ENCODE data around the gene SPATA13. TPM values are rescaled to one million over a fixed set of nuclear protein-coding genes. Genes with fewer than 3 reads are reported as not detected.

The SPATA13 gene
- total and polyA plus RNA-seq, 2 donors (not counting 3 experiments of a cell fraction or from before 2014, with no cell fraction given): 6.6 to 12.9 TPM

DNA sequence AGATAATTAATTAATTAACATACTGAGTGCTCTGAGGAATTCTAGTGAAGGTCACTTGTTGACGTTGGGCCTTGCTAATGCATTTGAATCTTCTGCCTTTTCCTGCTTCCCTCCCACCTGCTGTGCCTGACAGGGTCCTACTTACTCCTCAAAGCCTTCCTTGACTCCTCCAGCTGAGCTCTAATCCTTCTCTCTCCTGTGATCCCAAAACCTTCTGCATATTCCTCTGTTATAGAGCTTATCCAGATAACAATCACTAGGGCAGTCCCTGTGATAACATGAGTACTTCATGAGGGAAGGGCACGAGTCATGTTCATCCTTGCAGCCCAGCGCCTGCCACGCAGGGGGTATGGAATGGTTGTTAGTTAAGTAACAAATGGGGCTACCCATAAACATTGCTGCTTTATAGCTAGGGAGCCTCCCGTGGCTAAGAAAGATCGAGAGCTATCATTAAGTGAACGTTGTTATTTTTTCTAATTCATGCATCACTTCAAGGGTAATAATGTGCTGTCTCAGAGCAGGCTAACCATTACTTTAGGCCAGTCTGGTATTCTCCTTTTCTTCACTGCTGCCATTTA is 19.1 kb upstream of the SPATA13 start:
- BruUV-seq (replicated peaks): no TSS peak
- H3K4me3 ChIP-seq (replicated peaks in 1 of 3; ENCODE audit: insufficient read depth in 1 of 3, low read depth in 1 of 3, low read length in 3 of 3): no peak overlapping the region
- H3K36me3 ChIP-seq (ENCODE audit: control insufficient read depth in 2 of 2, extremely low read depth in 1 of 2, insufficient read depth in 2 of 2, low read length in 2 of 2): no peaks in the 10 kb centered on the region
- no peaks in the 10 kb centered on the region for H4K20me1 ChIP-seq (replicated peaks; ENCODE audit: control insufficient read depth, extremely low read depth, insufficient read depth, low read length)
- FAIRE-seq (no peak), DNase-seq (ENCODE audit: low read depth, low spot score) (no peak)
- H3K9me1 ChIP-seq (replicated peaks; ENCODE audit: control insufficient read depth, extremely low read depth, insufficient read depth, low read length): no peaks in the 10 kb centered on the region
- dilution Hi-C loops (cut with MboI; ENCODE audit: extremely low pct_ligation_motif_present, low sequenced_read_pairs) (no loop called here), intact Hi-C loops (cut with micrococcal nuclease) (loop anchor here (5.0 kb wide), 1 partner anchor 219 kb away; no protein-coding TSS in a partner anchor)
- no peaks in the 10 kb centered on the region for H3K9me3 ChIP-seq (replicated peaks; ENCODE audit: control insufficient read depth, insufficient read depth, low read length)
- TF ChIP-seq, protein P1, sequence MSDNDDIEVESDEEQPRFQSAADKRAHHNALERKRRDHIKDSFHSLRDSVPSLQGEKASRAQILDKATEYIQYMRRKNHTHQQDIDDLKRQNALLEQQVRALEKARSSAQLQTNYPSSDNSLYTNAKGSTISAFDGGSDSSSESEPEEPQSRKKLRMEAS (IDR thresholded peaks at IDR 0.05; ENCODE audit: insufficient read depth, insufficient read length): no peak
- peak; percentile 40 for TF ChIP-seq GATA2 (IDR thresholded peaks at IDR 0.05; ENCODE audit: insufficient read depth, insufficient read length, low read depth, low read length)
- no peak overlapping the region for H3K4me2 ChIP-seq (ENCODE audit: insufficient read depth, low read length)
- H3K9ac ChIP-seq (replicated peaks; ENCODE audit: extremely low read depth, insufficient read depth, low read length): no peak overlapping the region
- no peak overlapping the region for H2AFZ ChIP-seq (ENCODE audit: low read depth, low read length)
- H3K27ac ChIP-seq (ENCODE audit: insufficient read depth, low read depth, low read length): no peak overlapping the region
- POLR2A ChIA-PET: no interaction called here
- CTCF ChIA-PET: interaction anchor here (0.8 to 1.4 kb wide), 3 partner anchors 14 to 88 kb away, joined by 4 to 5 read pairs (median 4); no protein-coding TSS in a partner anchor
- no peaks in the 10 kb centered on the region for H3K79me2 ChIP-seq (ENCODE audit: control insufficient read depth, insufficient read depth, low read length)
- no peaks in the 10 kb centered on the region for H3K27me3 ChIP-seq (ENCODE audit: control insufficient read depth in 2 of 2, insufficient read depth in 2 of 2, low read length in 2 of 2)
- peaks cover 20% of the 10 kb centered on the region for H3K4me1 ChIP-seq (ENCODE audit: control insufficient read depth, extremely low read depth, insufficient read depth, low read length)

DNA sequence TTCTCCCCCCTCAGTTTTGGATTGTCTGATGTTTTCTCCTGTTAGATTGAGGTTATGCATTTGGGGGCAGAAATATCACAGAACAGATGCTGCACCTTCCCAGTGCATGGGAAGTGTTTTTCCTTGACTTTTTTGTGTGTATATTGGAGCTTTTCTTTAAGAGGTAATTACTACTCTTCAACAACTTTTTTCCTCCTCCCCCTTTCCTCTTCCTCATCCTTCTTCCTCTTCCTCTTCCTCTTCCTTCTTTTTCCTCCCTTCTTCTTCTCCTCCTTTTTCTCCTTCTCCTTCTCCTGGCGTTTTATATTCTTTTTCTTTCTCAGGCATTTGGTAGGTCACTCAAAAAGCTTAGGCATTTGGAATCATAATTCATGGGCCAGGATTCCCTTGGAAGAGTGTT is 18.1 kb upstream of the SPATA13 start:
- Histone ChIP-seq H3K9me3 (replicated peaks; ENCODE audit: control insufficient read depth, insufficient read depth, low read length) (no peaks in the 10 kb centered on the region), H3K9me1 (replicated peaks; ENCODE audit: control insufficient read depth, extremely low read depth, insufficient read depth, low read length) (no peaks in the 10 kb centered on the region), H3K27ac (ENCODE audit: insufficient read depth, low read depth, low read length) (peak overlapping the region; percentile 60), H3K4me2 (ENCODE audit: insufficient read depth, low read length) (no peak overlapping the region), H2AFZ (ENCODE audit: low read depth, low read length) (peak overlapping the region; percentile 82), H3K36me3 (ENCODE audit: control insufficient read depth in 2 of 2, extremely low read depth in 1 of 2, insufficient read depth in 2 of 2, low read length in 2 of 2) (no peaks in the 10 kb centered on the region), H3K79me2 (ENCODE audit: control insufficient read depth, insufficient read depth, low read length) (no peaks in the 10 kb centered on the region), H4K20me1 (replicated peaks; ENCODE audit: control insufficient read depth, extremely low read depth, insufficient read depth, low read length) (no peaks in the 10 kb centered on the region), H3K9ac (replicated peaks; ENCODE audit: extremely low read depth, insufficient read depth, low read length) (peak overlapping the region; percentile 15), H3K4me1 (ENCODE audit: control insufficient read depth, extremely low read depth, insufficient read depth, low read length) (peaks cover 20% of the 10 kb centered on the region), H3K27me3 (ENCODE audit: control insufficient read depth in 2 of 2, insufficient read depth in 2 of 2, low read length in 2 of 2) (no peaks in the 10 kb centered on the region), H3K4me3 (replicated peaks in 1 of 3; ENCODE audit: insufficient read depth in 1 of 3, low read depth in 1 of 3, low read length in 3 of 3) (no peak overlapping the region)
- TF ChIP-seq, protein P1 (IDR thresholded peaks at IDR 0.05; ENCODE audit: insufficient read depth, insufficient read length): no peak
- no peak for TF ChIP-seq GATA2 (IDR thresholded peaks at IDR 0.05; ENCODE audit: insufficient read depth, insufficient read length, low read depth, low read length)
- no peak for TF ChIP-seq POLR2A (IDR thresholded peaks at IDR 0.05; ENCODE audit: low read depth, low read length)
- FAIRE-seq (no peak), DNase-seq (ENCODE audit: low read depth, low spot score) (no peak)
- BruUV-seq (replicated peaks): no TSS peak
- ChIA-PET POLR2A (no interaction called here), CTCF (interaction anchor here (1.0 kb wide), 1 partner anchor 182 kb away, joined by 3 read pairs; no protein-coding TSS in a partner anchor)
- dilution Hi-C loops (cut with MboI; ENCODE audit: extremely low pct_ligation_motif_present, low sequenced_read_pairs) (no loop called here), intact Hi-C loops (cut with micrococcal nuclease) (loop anchor here (2.0 to 5.0 kb wide), 2 partner anchors 18 to 220 kb away; partner anchors contain the start of gene SPATA13)

All from endothelial cell of umbilical vein (primary cell).